Measurements from ENCODE around the gene CD180. TPM values are rescaled to one million over a fixed set of nuclear protein-coding genes. Genes with fewer than 3 reads are reported as not detected.

CD180 gene
- total and polyA plus RNA-seq, 9 of the 15 experiments (the other 6 are each of a cell fraction or from before 2014, with no cell fraction given): 0.01 to 0.07 TPM; not detected in 7

DNA sequence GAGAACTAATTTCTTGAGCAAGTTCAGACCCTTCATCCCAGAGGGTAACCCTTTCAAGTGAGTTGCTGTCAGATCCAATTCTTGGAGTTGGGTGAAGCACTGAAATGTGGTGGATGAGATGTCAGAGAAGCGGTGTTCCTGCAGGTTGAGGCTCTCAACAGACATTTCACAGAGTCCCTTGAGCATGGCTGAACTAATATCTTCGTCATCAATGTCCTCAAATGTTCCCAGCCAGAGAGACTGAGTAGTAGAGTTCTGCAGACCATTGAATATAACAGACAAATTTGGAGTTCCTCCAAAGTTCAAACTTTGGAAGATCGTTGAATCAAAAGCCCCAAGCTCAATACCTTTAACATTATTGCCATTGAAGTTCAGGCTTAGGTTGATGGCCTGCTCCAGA lies 12.7 kb downstream of the CD180 start (continued):
- TF ChIP-seq MITF (IDR thresholded peaks at IDR 0.05): no peak

DNA sequence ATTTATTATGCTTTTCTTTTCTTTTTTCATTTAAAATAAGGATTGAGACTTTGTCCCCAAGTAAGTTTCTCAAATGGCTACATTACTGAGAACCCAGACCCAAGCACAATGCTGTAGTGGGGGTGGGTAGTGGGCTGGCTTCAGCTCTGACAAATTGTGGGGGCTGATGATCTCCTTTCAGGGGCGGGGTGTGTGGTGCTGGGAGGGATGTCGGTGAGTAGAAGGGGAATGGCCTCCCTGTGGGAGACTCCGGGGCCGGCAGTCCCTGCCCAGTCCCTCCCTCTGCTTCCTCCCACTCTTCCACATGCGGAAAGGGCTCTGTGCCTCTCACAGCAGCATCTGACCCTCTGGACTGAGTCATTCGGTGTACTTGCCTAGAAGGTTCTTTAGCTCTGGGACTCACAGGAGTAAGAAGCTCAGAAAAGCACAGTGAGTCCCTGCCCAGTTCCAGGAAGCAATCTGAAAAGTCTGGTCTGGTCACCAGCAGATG lies 14.3 kb downstream of the CD180 start:
- H3K9me3 ChIP-seq (replicated peaks; ENCODE audit: control insufficient read depth, insufficient read depth, low read depth, low read length): no peaks in the 10 kb centered on the region
- H3K4me2 ChIP-seq (ENCODE audit: insufficient read depth, low read length): no peak overlapping the region
- ChIA-PET POLR2A (no interaction called here), CTCF (ENCODE audit: low intra/inter-chr PET ratio) (no interaction called here)
- no peak overlapping the region for H2AFZ ChIP-seq (ENCODE audit: low read depth, low read length)
- intact Hi-C loops (cut with micrococcal nuclease): no loop called here
- no peak overlapping the region for H3K4me3 ChIP-seq
- H3K9me1 ChIP-seq (ENCODE audit: control insufficient read depth, insufficient read depth, low read length): no peaks in the 10 kb centered on the region
- H3K27me3 ChIP-seq (ENCODE audit: control insufficient read depth in 2 of 2, insufficient read depth in 2 of 2, low read length in 2 of 2): peaks cover 7 to 16% of the 10 kb centered on the region in 2 experiments; a peak in 4 of 5 replicates
- no TSS peak for BruUV-seq (replicated peaks)
- no peaks in the 10 kb centered on the region for H4K20me1 ChIP-seq (replicated peaks; ENCODE audit: control insufficient read depth, insufficient read depth, low read length)
- no peaks in the 10 kb centered on the region for H3K4me1 ChIP-seq (replicated peaks in 1 of 2; ENCODE audit: control insufficient read depth in 2 of 2, insufficient read depth in 2 of 2, low read length in 2 of 2)
- H3K9ac ChIP-seq (ENCODE audit: insufficient read depth in 1 of 2, low read depth in 2 of 2, low read length in 2 of 2): peak overlapping the region in 1 of 2 experiments; percentile 35; a peak in 2 of 4 replicates
- H3K79me2 ChIP-seq (ENCODE audit: control insufficient read depth, insufficient read depth, low read length): no peaks in the 10 kb centered on the region
- no peak overlapping the region for H3K27ac ChIP-seq (ENCODE audit: extremely low read depth, low read depth, low read length)
- TF ChIP-seq EGR1 (conservative IDR thresholded peaks at IDR 0.05) (peak; percentile 41; the same call in 1 of the 2 replicates), L3MBTL2 (IDR thresholded peaks at IDR 0.05) (no peak)
- TF ChIP-seq, protein P1, sequence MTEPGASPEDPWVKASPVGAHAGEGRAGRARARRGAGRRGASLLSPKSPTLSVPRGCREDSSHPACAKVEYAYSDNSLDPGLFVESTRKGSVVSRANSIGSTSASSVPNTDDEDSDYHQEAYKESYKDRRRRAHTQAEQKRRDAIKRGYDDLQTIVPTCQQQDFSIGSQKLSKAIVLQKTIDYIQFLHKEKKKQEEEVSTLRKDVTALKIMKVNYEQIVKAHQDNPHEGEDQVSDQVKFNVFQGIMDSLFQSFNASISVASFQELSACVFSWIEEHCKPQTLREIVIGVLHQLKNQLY (CRISPR knock-in tag; conservative IDR thresholded peaks at IDR 0.05): no peak
- 0% methylated on average over 4 of the region's 6 CpGs for WGBS (ENCODE audit: insufficient coverage, low coverage, missing lambda C conversion rate)
- ATAC-seq (peak; percentile 68), FAIRE-seq (no peak), DNase-seq (ENCODE audit: extremely low read depth in 1 of 4, low spot score in 3 of 4) (peak; percentile 14 to 36 (median 20))
- in situ Hi-C loops (cut with MboI): no loop called here
- no peaks in the 10 kb centered on the region for H3K36me3 ChIP-seq (ENCODE audit: control insufficient read depth, insufficient read depth, low read length)

All from K562 (cell line).